ENCODE results near the gene LPAR2.
"Not testable (repeated sequence)": the region's sequence is repeated elsewhere in the genome, so short reads cannot be mapped to it uniquely, and the experiment has no call there.

LPAR2 gene

GRCh38 chr19:19627621-19628500 lies at the start of gene LPAR2:
LPAR2 (minus strand) TSS chr19:19628220; CDS start chr19:19627275, 945 bp downstream.
- peak; percentile 82 for DNase-seq
- peaks cover 64% of the 10 kb centered on the region for H3K36me3 Mint-ChIP-seq (ENCODE audit: low read depth)

GRCh38 chr19:19677579-19677978 lies 49.6 kb upstream of the LPAR2 start:
- Mint-ChIP-seq H3K4me3 (no peak overlapping the region), H3K27me3 (no peaks in the 10 kb centered on the region), H3K36me3 (ENCODE audit: low read depth) (peaks cover 98% of the 10 kb centered on the region), H3K27ac (peak overlapping the region; percentile 15), H3K4me1 (ENCODE audit: low read depth) (peaks cover 17% of the 10 kb centered on the region), H3K9me3 (peaks cover 50% of the 10 kb centered on the region)
- no peak for DNase-seq

More at GRCh38 chr19:19627621-19628500, at the start of gene LPAR2:
- no peaks in the 10 kb centered on the region for H3K9me3 Mint-ChIP-seq
- peak within 1 kb of the TSS; percentile 84 for H3K4me3 Mint-ChIP-seq
- peaks cover 34% of the 10 kb centered on the region for H3K4me1 Mint-ChIP-seq (ENCODE audit: low read depth)
- no peaks in the 10 kb centered on the region for H3K27me3 Mint-ChIP-seq
- H3K27ac Mint-ChIP-seq: peak within 1 kb of the TSS; percentile 91

DNA sequence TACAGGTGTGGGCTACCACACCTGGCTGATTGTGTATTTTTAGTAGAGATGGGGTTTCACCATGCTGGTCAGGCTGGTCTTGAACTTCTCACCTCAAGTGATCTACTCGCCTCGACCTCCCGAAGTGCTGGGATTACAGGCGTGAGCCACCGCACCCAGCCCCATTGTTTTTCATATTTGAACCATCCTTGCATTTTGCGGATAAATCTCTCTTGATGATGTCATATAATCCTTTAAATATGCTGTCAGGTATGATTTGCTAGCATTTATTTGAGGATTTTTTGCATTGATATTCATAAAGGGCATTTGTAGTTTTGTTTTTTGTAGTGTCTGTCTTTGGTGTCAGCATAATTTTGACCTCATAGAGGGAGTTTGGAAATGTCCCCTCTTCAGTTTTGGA lies 46.3 kb upstream of the LPAR2 start:
- peaks cover 43% of the 10 kb centered on the region for H3K9me3 Mint-ChIP-seq
- no peak overlapping the region for H3K4me3 Mint-ChIP-seq
- DNase-seq: no peak
- peaks cover 98% of the 10 kb centered on the region for H3K36me3 Mint-ChIP-seq (ENCODE audit: low read depth)
- no peaks in the 10 kb centered on the region for H3K27me3 Mint-ChIP-seq
- peaks cover 37% of the 10 kb centered on the region for H3K4me1 Mint-ChIP-seq (ENCODE audit: low read depth)
- H3K27ac Mint-ChIP-seq: no peak overlapping the region

GRCh38 chr19:19672816-19673215 lies 44.8 kb upstream of the LPAR2 start:
- Mint-ChIP-seq H3K4me3 (no peak overlapping the region), H3K36me3 (ENCODE audit: low read depth) (peaks cover 92% of the 10 kb centered on the region), H3K27ac (no peak overlapping the region), H3K4me1 (ENCODE audit: low read depth) (peaks cover 44% of the 10 kb centered on the region), H3K27me3 (no peaks in the 10 kb centered on the region), H3K9me3 (peaks cover 32% of the 10 kb centered on the region)
- peak; percentile 20 for DNase-seq

DNA sequence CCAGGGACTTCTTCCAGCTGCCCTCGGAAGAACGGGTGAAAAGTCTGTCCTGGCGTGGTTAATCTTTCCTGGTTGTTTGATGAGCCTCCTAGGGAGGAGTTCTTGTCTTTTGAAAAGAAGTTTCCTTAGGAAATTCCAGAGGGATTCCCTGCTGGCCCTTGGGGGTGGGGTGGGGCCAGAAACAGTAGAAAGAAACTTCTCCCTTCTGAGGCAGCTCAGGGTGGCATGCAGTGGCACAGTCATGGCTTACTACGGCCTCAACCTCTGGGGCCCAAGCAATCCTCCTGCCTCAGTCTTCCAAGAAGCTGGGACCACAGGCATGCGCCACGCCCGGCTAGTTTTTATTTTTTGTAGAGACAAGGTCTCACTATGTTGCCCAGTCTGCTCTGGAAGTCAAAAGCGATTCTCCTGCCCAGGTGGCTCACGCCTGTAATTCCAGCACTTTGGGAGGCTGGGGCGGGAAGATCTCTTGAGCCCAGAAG lies 42.1 kb upstream of the LPAR2 start:
- peak overlapping the region; percentile 86 for H3K4me3 Mint-ChIP-seq
- peaks cover 72% of the 10 kb centered on the region for H3K36me3 Mint-ChIP-seq (ENCODE audit: low read depth)
- H3K27me3 Mint-ChIP-seq: no peaks in the 10 kb centered on the region
- H3K27ac Mint-ChIP-seq: peak overlapping the region; percentile 90
- H3K4me1 Mint-ChIP-seq (ENCODE audit: low read depth): peaks cover 42% of the 10 kb centered on the region
- H3K9me3 Mint-ChIP-seq: peaks cover 12% of the 10 kb centered on the region
- peak; percentile 31 for DNase-seq

DNA sequence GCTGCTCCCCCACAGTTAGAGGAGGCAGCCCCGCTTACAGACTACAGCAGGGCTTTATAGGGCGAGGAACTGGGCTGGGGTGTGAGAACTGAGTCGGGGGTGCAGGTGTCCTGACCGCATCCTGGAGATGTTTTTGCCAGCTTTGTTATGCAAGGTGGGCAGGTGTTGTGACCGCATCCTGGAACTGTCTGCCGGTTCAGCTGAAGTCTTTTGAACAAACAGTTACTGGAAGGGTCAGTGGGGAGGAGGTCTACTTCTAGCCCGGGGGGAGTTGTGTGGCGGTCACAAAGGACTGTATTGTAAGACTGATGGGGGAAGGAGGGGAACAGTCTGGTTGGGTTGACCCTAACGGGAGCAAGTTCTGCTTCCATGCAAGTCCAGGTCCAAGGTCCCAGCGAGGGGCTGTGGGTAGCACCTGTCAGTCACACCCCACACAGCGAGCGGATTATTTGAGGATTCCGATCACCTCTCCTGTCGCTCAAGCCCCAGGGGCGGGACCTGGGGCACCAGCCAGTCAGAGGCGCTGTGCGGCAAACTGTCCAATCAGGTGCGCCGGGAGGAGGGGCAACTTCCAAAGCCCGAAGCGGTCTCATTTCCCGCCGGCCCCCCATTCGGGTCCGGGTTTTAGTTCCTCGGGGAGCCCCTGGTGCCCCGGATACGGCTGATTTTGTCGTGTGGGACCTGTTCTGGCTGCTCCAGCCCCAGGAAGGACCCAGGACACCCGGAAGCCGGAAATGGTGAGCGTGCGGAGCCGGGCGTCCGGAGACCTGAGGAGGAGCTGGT lies 40.4 kb upstream of the LPAR2 start, which contains the start of gene ZNF101:
Gene ZNF101, plus strand, starts transcription at position 610 of the 783 bp plus-strand sequence. Its CDS starts 125 bp downstream, at position 735.
- DNase-seq: peak; percentile 96
- Mint-ChIP-seq H3K27me3 (no peaks in the 10 kb centered on the region), H3K27ac (peak within 1 kb of the TSS; percentile 98), H3K9me3 (peaks cover 7% of the 10 kb centered on the region), H3K36me3 (ENCODE audit: low read depth) (peaks cover 61% of the 10 kb centered on the region), H3K4me3 (peak within 1 kb of the TSS; percentile 86), H3K4me1 (ENCODE audit: low read depth) (peaks cover 37% of the 10 kb centered on the region)

DNA sequence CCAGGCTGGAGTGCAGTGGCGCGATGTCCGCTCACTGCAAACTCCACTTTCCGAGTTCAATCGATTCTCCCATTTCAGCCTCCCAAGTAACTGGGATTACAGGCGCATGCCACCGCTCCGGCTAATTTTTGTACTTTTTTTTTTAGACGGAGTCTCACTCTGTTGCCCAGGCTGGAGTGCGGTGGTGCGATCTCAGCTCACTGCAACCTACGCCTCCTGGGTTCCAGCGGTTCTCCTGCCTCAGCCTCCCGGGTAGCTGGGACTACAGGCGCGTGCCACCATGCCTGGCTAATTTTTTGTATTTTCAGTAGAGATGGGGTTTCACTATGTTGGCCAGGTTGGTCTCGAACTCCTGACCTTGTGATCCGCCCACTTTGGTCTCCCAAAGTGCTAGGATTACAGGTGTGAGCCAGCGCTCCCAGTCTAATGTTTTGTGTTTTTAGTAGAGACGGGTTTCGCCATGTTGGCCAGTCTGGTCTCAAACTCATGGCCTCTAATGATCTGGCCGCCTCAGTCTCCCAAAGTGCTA lies 37.5 kb upstream of the LPAR2 start:
- peaks cover 56% of the 10 kb centered on the region for H3K36me3 Mint-ChIP-seq (ENCODE audit: low read depth)
- DNase-seq: peak; percentile 20
- H3K4me1 Mint-ChIP-seq (ENCODE audit: low read depth): peaks cover 46% of the 10 kb centered on the region
- H3K4me3 Mint-ChIP-seq, H3K27me3 Mint-ChIP-seq, H3K9me3 Mint-ChIP-seq: not testable (repeated sequence)
- peak overlapping the region; percentile 11 for H3K27ac Mint-ChIP-seq

DNA sequence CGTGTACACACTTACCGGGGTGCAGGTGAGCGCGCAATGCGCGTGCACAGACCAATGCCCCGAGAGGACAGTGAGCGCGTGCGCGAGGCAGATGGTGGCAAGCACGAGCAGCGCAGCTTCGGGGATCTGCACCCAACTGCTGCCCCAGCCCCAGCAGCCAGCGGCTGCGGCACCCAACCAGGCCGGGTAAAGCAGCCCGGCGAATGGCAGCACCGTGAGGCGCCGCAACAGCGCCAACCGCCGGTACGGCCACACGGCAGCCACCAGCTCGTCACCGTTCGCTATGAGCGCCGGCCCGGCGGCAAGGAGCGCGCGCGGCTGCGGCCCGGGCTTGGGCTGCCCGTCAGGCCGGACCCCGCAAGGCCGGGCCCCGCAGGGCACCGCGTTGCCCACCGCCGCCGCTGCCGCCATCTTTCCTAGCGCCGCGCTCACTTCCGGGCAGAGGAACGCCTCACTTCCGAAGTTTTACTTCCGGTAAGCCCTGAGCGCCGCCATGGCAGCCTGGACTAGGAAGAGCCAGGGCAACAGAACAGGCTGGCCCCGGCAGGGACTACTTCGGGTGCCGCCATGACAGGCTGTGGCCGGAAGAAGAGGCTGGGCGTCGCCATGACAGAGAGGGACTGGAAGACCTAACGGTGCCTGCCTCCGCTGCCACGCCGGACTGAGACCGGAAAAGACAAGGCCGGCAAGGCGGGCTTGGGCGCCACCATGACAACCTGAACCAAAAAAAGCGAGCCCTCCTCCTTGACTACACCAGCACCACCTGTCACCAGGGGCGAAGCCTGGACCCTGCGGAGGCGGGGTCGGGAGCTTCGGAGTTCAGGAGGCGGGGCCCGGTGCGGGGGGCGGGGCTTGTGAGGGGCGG lies 35.5 kb upstream of the LPAR2 start, which contains the start of gene ATP13A1:
Gene ATP13A1, minus strand, starts transcription at position 421 of the 865 bp plus-strand sequence. Its CDS starts 10 bp downstream, at position 411.
- Mint-ChIP-seq H3K27me3 (no peaks in the 10 kb centered on the region), H3K9me3 (no peaks in the 10 kb centered on the region), H3K4me1 (ENCODE audit: low read depth) (peaks cover 41% of the 10 kb centered on the region), H3K4me3 (peak within 1 kb of the TSS; percentile 95), H3K27ac (peak within 1 kb of the TSS; percentile 97), H3K36me3 (ENCODE audit: low read depth) (peaks cover 58% of the 10 kb centered on the region)
- DNase-seq: peak; percentile 95

DNA sequence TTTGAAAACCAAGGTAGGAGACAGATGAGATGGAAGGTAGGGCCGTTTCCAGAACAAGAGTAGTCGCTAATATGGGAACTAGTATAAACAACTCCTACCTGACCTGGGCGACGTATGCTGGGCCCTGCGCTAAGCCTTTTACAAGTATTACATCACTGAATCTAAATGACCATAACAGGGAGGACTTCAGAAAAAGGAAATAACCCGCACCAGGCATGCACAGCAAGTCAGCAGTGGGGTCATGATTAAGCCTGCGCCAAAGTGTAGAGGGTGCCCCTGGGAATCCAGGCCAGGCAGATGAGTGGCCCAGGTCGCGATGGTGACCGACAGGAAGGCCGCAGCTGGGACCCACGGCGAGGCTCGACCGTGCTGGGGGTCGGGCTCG lies 34.8 kb upstream of the LPAR2 start:
- Mint-ChIP-seq H3K27me3 (no peaks in the 10 kb centered on the region), H3K9me3 (no peaks in the 10 kb centered on the region), H3K4me1 (ENCODE audit: low read depth) (peaks cover 35% of the 10 kb centered on the region), H3K36me3 (ENCODE audit: low read depth) (peaks cover 57% of the 10 kb centered on the region), H3K4me3 (peak overlapping the region; percentile 95), H3K27ac (peak overlapping the region; percentile 97)
- no peak for DNase-seq

- no peaks in the 10 kb centered on the region for H3K9me3 Mint-ChIP-seq
- H3K4me3 Mint-ChIP-seq: peak overlapping the region; percentile 95
- H3K27me3 Mint-ChIP-seq: no peaks in the 10 kb centered on the region
- H3K4me1 Mint-ChIP-seq (ENCODE audit: low read depth): peaks cover 29% of the 10 kb centered on the region
- H3K36me3 Mint-ChIP-seq (ENCODE audit: low read depth): peaks cover 59% of the 10 kb centered on the region
- peak overlapping the region; percentile 97 for H3K27ac Mint-ChIP-seq
- DNase-seq: no peak
These were observed 34.3 kb upstream of the LPAR2 start for GRCh38 chr19:19662344-19662743.

GRCh38 chr19:19661675-19662251 lies 33.7 kb upstream of the LPAR2 start:
- no peaks in the 10 kb centered on the region for H3K9me3 Mint-ChIP-seq
- DNase-seq: no peak
- peak overlapping the region; percentile 97 for H3K27ac Mint-ChIP-seq
- H3K36me3 Mint-ChIP-seq (ENCODE audit: low read depth): peaks cover 61% of the 10 kb centered on the region
- H3K27me3 Mint-ChIP-seq: no peaks in the 10 kb centered on the region
- H3K4me3 Mint-ChIP-seq: peak overlapping the region; percentile 95
- peaks cover 26% of the 10 kb centered on the region for H3K4me1 Mint-ChIP-seq (ENCODE audit: low read depth)

- H3K4me3 Mint-ChIP-seq: peak overlapping the region; percentile 95
- no peaks in the 10 kb centered on the region for H3K9me3 Mint-ChIP-seq
- peak overlapping the region; percentile 97 for H3K27ac Mint-ChIP-seq
- H3K4me1 Mint-ChIP-seq (ENCODE audit: low read depth): peaks cover 24% of the 10 kb centered on the region
- H3K36me3 Mint-ChIP-seq (ENCODE audit: low read depth): peaks cover 66% of the 10 kb centered on the region
- no peak for DNase-seq
- H3K27me3 Mint-ChIP-seq: no peaks in the 10 kb centered on the region
These were observed 33.2 kb upstream of the LPAR2 start for GRCh38 chr19:19661141-19661674.

- H3K27me3 Mint-ChIP-seq: no peaks in the 10 kb centered on the region
- no peak overlapping the region for H3K4me3 Mint-ChIP-seq
- no peak overlapping the region for H3K27ac Mint-ChIP-seq
- no peaks in the 10 kb centered on the region for H3K9me3 Mint-ChIP-seq
- peaks cover 24% of the 10 kb centered on the region for H3K4me1 Mint-ChIP-seq (ENCODE audit: low read depth)
- no peak for DNase-seq
- peaks cover 81% of the 10 kb centered on the region for H3K36me3 Mint-ChIP-seq (ENCODE audit: low read depth)
These were observed 31.7 kb upstream of the LPAR2 start for GRCh38 chr19:19659646-19660245.
